Ishikawa (cell line): ENCODE data around the gene PCP4.

ENCODE experiments used
- CEBPB ChIP-seq: IDR thresholded peaks from 2 replicates; pipeline ENCODE4 v1.6.1; 2012
- CREB1 ChIP-seq: IDR thresholded peaks from 2 replicates; pipeline ENCODE4 v1.6.1; 2012; ENCODE audit warnings: low read depth
- EGR1 ChIP-seq: IDR thresholded peaks from 2 replicates; pipeline ENCODE4 v1.6.1; 2012
- EP300 ChIP-seq: IDR thresholded peaks from 2 replicates; pipeline ENCODE4 v1.6.1; 2012; ENCODE audit warnings: borderline replicate concordance
- FOXM1 ChIP-seq: IDR thresholded peaks from 2 replicates; pipeline ENCODE4 v1.6.1; 2012; ENCODE audit warnings: low read depth, borderline replicate concordance
- NFIC ChIP-seq: IDR thresholded peaks from 2 replicates; pipeline ENCODE4 v1.6.1; 2012
- RAD21 ChIP-seq: IDR thresholded peaks from 2 replicates; pipeline ENCODE4 v1.6.1; 2012; ENCODE audit warnings: low read depth
- TAF1 ChIP-seq: IDR thresholded peaks from 2 replicates; pipeline ENCODE4 v1.6.1; 2012; ENCODE audit warnings: low read depth, mild to moderate bottlenecking
- TEAD4 ChIP-seq: IDR thresholded peaks from 2 replicates; pipeline ENCODE4 v1.6.1; 2012
- YY1 ChIP-seq: IDR thresholded peaks from 2 replicates; pipeline ENCODE4 v1.6.1; 2012; ENCODE audit warnings: low read depth
- ZBTB7A ChIP-seq: IDR thresholded peaks from 2 replicates; pipeline ENCODE4 v1.6.1; 2012; ENCODE audit warnings: low read depth
- TF ChIP-seq, protein P1 (sequence below): IDR thresholded peaks from 2 replicates; pipeline ENCODE4 v1.6.1; 2012
- TF ChIP-seq, protein P2 (sequence below): IDR thresholded peaks from 2 replicates; pipeline ENCODE4 v1.6.1; 2012; ENCODE audit warnings: low read depth, mild to moderate bottlenecking
- TF ChIP-seq, protein P3 (sequence below): IDR thresholded peaks from 2 replicates; pipeline ENCODE4 v1.6.1; 2012

DNA sequence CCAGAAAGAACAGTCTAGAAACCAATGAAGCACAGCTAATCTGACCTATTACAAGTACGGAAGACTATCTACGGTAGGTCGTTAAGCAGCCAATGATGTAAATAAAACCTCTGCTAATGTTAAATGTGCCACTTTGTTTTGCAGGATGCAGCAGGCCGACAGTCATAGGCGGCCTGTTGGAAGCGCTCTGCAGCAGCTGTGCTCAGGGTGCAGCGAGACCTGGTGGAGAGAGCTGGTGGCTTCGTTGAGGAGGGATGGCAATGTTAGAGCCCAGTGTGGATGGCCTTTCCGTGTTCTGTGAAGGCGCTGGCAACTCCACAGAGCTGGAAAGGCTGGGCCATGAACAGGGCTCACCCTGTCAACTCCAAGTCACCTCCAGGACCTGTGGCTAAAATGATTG, 87.3 kb downstream of the PCP4 start:
- TF ChIP-seq EP300 (no peak), CEBPB (no peak), ZBTB7A (no peak), RAD21 (no peak), FOXM1 (no peak), EGR1 (no peak), TAF1 (no peak), YY1 (no peak), TEAD4 (no peak), CREB1 (no peak), NFIC (no peak)
- TF ChIP-seq, protein P1, sequence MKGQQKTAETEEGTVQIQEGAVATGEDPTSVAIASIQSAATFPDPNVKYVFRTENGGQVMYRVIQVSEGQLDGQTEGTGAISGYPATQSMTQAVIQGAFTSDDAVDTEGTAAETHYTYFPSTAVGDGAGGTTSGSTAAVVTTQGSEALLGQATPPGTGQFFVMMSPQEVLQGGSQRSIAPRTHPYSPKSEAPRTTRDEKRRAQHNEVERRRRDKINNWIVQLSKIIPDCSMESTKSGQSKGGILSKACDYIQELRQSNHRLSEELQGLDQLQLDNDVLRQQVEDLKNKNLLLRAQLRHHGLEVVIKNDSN, result no peak
- TF ChIP-seq, protein P2, sequence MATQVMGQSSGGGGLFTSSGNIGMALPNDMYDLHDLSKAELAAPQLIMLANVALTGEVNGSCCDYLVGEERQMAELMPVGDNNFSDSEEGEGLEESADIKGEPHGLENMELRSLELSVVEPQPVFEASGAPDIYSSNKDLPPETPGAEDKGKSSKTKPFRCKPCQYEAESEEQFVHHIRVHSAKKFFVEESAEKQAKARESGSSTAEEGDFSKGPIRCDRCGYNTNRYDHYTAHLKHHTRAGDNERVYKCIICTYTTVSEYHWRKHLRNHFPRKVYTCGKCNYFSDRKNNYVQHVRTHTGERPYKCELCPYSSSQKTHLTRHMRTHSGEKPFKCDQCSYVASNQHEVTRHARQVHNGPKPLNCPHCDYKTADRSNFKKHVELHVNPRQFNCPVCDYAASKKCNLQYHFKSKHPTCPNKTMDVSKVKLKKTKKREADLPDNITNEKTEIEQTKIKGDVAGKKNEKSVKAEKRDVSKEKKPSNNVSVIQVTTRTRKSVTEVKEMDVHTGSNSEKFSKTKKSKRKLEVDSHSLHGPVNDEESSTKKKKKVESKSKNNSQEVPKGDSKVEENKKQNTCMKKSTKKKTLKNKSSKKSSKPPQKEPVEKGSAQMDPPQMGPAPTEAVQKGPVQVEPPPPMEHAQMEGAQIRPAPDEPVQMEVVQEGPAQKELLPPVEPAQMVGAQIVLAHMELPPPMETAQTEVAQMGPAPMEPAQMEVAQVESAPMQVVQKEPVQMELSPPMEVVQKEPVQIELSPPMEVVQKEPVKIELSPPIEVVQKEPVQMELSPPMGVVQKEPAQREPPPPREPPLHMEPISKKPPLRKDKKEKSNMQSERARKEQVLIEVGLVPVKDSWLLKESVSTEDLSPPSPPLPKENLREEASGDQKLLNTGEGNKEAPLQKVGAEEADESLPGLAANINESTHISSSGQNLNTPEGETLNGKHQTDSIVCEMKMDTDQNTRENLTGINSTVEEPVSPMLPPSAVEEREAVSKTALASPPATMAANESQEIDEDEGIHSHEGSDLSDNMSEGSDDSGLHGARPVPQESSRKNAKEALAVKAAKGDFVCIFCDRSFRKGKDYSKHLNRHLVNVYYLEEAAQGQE, result no peak
- TF ChIP-seq, protein P3, sequence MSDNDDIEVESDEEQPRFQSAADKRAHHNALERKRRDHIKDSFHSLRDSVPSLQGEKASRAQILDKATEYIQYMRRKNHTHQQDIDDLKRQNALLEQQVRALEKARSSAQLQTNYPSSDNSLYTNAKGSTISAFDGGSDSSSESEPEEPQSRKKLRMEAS, result no peak
